HAP-1 (cell line): ENCODE data around the gene HRK.

Experiments
- DNase-seq, 2 experiments: peaks; one replicate each; pipeline ENCODE4 v3.0.0-alpha.2; 2016 to 2020; ENCODE audit warnings: low spot score in 2 of 2
- H3K27me3 ChIP-seq: fragments of 250-450 bp; sonication (Bioruptor Pico); 2 replicates; pipeline ENCODE4 v1.5.1; 2020; ENCODE audit warnings: low read depth, mild to moderate bottlenecking, moderate library complexity
- H3K36me3 ChIP-seq: fragments of 250-450 bp; sonication (Bioruptor Pico); replicated peaks from 2 replicates; pipeline ENCODE4 v1.5.1; 2020; ENCODE audit warnings: mild to moderate bottlenecking
- H3K4me1 ChIP-seq: fragments of 250-450 bp; sonication (Bioruptor Pico); 2 replicates; pipeline ENCODE4 v1.5.1; 2020; ENCODE audit warnings: mild to moderate bottlenecking
- H3K4me3 ChIP-seq: fragments of 250-450 bp; sonication (Bioruptor Pico); 2 replicates; pipeline ENCODE4 v1.5.1; 2020; ENCODE audit warnings: mild to moderate bottlenecking, moderate library complexity
- H3K9me3 ChIP-seq: fragments of 250-450 bp; sonication (Bioruptor Pico); 2 replicates; pipeline ENCODE4 v1.5.1; 2020; ENCODE audit warnings: mild to moderate bottlenecking, moderate library complexity
- in situ Hi-C: fragments of 300-500 bp; cut with MboI; formaldehyde crosslinking; loops from 3 replicates; pipeline ENCODE4 v1.14.3; 2020; ENCODE audit warnings: low sequenced_read_pairs, inconsistent platforms, mixed read lengths

HRK gene

GRCh38 chr12:116874324-116874995, 6.8 kb downstream of the HRK start:
- Histone ChIP-seq H3K27me3 (peaks cover 11% of the 10 kb centered on the region), H3K36me3 (no peaks in the 10 kb centered on the region)

DNA sequence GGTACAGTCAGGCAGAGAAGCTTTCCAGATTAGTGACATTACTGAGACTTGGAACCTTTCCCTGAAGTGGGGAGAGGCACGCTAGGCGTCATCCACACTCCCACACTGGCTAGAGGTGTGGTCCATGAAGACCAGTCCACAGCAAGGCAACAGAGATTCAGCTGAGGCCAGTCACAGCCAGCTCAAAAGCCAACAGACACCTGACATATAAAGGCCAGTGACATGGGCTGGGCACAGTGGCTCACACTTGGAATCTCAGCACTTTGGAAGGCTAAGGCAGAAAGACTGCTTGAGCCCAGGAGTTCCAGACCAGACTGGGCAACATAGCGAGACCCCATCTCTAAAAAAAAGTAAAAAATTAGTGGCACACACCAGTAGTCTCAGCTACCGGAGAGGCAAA, 10.9 kb downstream of the HRK start:
- DNase-seq: no peak

More at GRCh38 chr12:116874324-116874995, 6.8 kb downstream of the HRK start:
- Histone ChIP-seq H3K4me1 (peaks cover 3% of the 10 kb centered on the region), H3K4me3 (no peak overlapping the region), H3K9me3 (no peaks in the 10 kb centered on the region)
- in situ Hi-C loops: no loop called here
- no peak for DNase-seq

GRCh38 chr12:116867523-116867922, 13.7 kb downstream of the HRK start:
- Histone ChIP-seq H3K9me3 (no peaks in the 10 kb centered on the region), H3K36me3 (no peaks in the 10 kb centered on the region), H3K27me3 (no peaks in the 10 kb centered on the region), H3K4me1 (no peaks in the 10 kb centered on the region), H3K4me3 (no peak overlapping the region)
- no peak for DNase-seq
- in situ Hi-C loops: no loop called here

More for the DNA sequence above, 10.9 kb downstream of the HRK start:
- Histone ChIP-seq H3K9me3 (no peaks in the 10 kb centered on the region), H3K4me3 (no peak overlapping the region), H3K27me3 (no peaks in the 10 kb centered on the region), H3K4me1 (no peaks in the 10 kb centered on the region), H3K36me3 (no peaks in the 10 kb centered on the region)
- in situ Hi-C loops: no loop called here

GRCh38 chr12:116864371-116865160, 16.7 kb downstream of the HRK start:
- no peaks in the 10 kb centered on the region for H3K9me3 ChIP-seq
- DNase-seq: no peak
- H3K36me3 ChIP-seq: no peaks in the 10 kb centered on the region
- H3K4me3 ChIP-seq: no peak overlapping the region
- H3K27me3 ChIP-seq: no peaks in the 10 kb centered on the region
- no peaks in the 10 kb centered on the region for H3K4me1 ChIP-seq
- in situ Hi-C loops: no loop called here

DNA sequence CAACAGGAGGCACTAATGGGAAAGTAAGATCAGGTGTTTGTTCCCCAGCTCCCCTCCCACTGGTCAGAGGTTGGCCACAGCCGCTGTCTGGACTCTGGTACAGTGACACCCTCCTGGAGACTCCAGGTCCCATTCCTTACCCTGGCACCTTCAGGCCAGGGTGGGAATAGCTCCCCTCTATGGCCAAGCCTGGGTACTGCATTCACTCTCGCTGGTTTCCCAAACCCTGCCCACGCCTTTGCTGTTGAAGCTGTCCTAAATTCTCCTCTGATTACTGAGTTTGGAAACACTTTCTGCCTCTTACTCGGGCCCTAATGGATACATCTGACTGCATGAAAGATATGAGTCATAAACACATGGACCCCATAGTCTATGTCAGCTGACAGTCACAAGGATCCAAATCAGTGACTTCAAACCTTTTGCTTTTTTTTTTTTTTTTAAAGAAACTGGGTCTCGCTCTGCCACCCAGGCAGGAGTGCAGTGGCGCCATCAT, 17.9 kb downstream of the HRK start:
- Histone ChIP-seq H3K36me3 (no peaks in the 10 kb centered on the region), H3K4me1 (no peaks in the 10 kb centered on the region), H3K4me3 (no peak overlapping the region), H3K9me3 (no peaks in the 10 kb centered on the region), H3K27me3 (0 out of 2 replicates have a peak, but pooled peaks cover 4% of the 10 kb centered on the region)
- in situ Hi-C loops: no loop called here
- DNase-seq: peak in 1 of 2 experiments; percentile 62

GRCh38 chr12:116862167-116862566, 19.1 kb downstream of the HRK start:
- H3K4me3 ChIP-seq: no peak overlapping the region
- 0 out of 2 replicates have a peak, but pooled peaks cover 4% of the 10 kb centered on the region for H3K27me3 ChIP-seq
- H3K36me3 ChIP-seq: no peaks in the 10 kb centered on the region
- in situ Hi-C loops: no loop called here
- DNase-seq: no peak
- no peaks in the 10 kb centered on the region for H3K4me1 ChIP-seq
- H3K9me3 ChIP-seq: no peaks in the 10 kb centered on the region

GRCh38 chr12:116861320-116861719, 19.9 kb downstream of the HRK start:
- H3K9me3 ChIP-seq: no peaks in the 10 kb centered on the region
- H3K36me3 ChIP-seq: no peaks in the 10 kb centered on the region
- H3K27me3 ChIP-seq: 0 out of 2 replicates have a peak, but pooled peaks cover 4% of the 10 kb centered on the region
- H3K4me1 ChIP-seq: no peaks in the 10 kb centered on the region
- DNase-seq: peak in 1 of 2 experiments; percentile 41
- in situ Hi-C loops: no loop called here
- no peak overlapping the region for H3K4me3 ChIP-seq

- in situ Hi-C loops: no loop called here
- no peak overlapping the region for H3K4me3 ChIP-seq
- no peaks in the 10 kb centered on the region for H3K36me3 ChIP-seq
- DNase-seq: no peak
- no peaks in the 10 kb centered on the region for H3K9me3 ChIP-seq
- H3K4me1 ChIP-seq: no peaks in the 10 kb centered on the region
- 0 out of 2 replicates have a peak, but pooled peaks cover 4% of the 10 kb centered on the region for H3K27me3 ChIP-seq
Observed at GRCh38 chr12:116860263-116860662, 21.0 kb downstream of the HRK start.

DNA sequence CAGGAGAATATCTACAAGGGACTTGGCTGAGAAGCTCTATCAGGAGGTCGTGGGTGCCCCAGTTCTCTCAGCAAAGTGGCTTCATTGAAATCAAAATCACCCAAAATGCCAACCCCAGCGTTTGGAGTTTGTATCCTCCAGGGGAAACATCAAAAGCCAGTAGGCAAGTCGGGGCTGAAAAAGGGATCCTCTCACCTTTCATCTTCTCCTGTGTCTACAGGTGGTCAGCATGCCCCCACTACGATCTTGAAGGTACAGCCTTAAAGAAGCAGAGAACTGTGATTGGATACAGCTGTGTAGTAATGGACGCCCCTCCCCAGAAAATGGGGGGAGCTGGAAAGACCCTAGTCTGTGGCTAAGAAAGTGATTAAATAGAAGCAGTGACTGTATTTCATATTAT, 22.2 kb downstream of the HRK start:
- no peaks in the 10 kb centered on the region for H3K9me3 ChIP-seq
- H3K4me3 ChIP-seq: no peak overlapping the region
- 0 out of 2 replicates have a peak, but pooled peaks cover 4% of the 10 kb centered on the region for H3K27me3 ChIP-seq
- H3K36me3 ChIP-seq: no peaks in the 10 kb centered on the region
- in situ Hi-C loops: no loop called here
- no peak for DNase-seq
- no peaks in the 10 kb centered on the region for H3K4me1 ChIP-seq

DNA sequence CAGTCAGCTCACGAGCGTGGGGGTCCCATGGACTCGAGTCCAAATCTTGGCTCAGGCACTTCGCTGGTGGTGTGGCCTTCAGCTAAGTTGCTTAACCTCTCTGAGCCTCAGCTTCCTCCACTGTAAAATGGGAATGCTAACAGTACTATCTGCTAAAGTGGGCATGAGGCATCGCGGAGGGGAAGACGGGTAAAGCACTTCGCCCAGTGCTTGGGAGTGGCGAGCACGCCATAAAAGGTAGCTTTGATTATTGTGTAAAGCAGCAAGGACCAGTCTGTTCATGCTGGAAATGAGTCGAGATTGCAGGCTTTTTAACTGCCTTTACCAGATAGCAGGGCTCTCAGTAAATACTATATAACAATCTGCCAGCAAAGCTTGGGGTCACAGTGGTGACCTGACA, 24.5 kb downstream of the HRK start:
- in situ Hi-C loops: no loop called here
- H3K36me3 ChIP-seq: peaks cover 2% of the 10 kb centered on the region; the same call in 1 of the 2 replicates
- H3K4me3 ChIP-seq: no peak overlapping the region
- H3K9me3 ChIP-seq: no peaks in the 10 kb centered on the region
- 0 out of 2 replicates have a peak, but pooled peaks cover 4% of the 10 kb centered on the region for H3K27me3 ChIP-seq
- DNase-seq: no peak
- no peaks in the 10 kb centered on the region for H3K4me1 ChIP-seq

- Histone ChIP-seq H3K36me3 (peaks cover 2% of the 10 kb centered on the region; the same call in 1 of the 2 replicates), H3K4me3 (no peak overlapping the region), H3K4me1 (no peaks in the 10 kb centered on the region), H3K9me3 (no peaks in the 10 kb centered on the region), H3K27me3 (0 out of 2 replicates have a peak, but pooled peaks cover 4% of the 10 kb centered on the region)
- in situ Hi-C loops: no loop called here
- DNase-seq: peak in 1 of 2 experiments; percentile 31
Observed at GRCh38 chr12:116855744-116856470, 25.3 kb downstream of the HRK start.

DNA sequence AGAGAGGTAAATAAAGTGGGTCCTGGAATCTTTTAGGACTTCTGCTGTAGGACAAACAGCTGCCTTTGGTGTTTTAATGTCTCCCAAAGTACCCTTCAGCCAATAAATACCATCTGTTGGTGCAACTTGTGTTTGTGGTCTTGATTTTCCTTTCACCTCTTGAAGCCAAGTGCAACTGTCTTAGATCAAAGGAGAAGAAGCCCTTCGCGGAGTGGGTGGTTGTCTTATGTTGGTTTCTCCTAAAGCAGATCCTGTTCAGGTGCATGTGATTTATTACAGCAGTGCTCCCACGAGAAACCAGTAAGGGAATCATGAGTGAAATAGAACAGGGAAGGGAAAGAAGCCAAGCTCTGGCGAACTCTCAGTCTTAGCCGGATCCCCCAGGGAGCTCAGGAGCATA, 27.7 kb downstream of the HRK start:
- no peaks in the 10 kb centered on the region for H3K27me3 ChIP-seq
- no peaks in the 10 kb centered on the region for H3K4me1 ChIP-seq
- H3K36me3 ChIP-seq: peaks cover 2% of the 10 kb centered on the region; the same call in 1 of the 2 replicates
- in situ Hi-C loops: no loop called here
- H3K4me3 ChIP-seq: no peak overlapping the region
- DNase-seq: no peak
- no peaks in the 10 kb centered on the region for H3K9me3 ChIP-seq

DNA sequence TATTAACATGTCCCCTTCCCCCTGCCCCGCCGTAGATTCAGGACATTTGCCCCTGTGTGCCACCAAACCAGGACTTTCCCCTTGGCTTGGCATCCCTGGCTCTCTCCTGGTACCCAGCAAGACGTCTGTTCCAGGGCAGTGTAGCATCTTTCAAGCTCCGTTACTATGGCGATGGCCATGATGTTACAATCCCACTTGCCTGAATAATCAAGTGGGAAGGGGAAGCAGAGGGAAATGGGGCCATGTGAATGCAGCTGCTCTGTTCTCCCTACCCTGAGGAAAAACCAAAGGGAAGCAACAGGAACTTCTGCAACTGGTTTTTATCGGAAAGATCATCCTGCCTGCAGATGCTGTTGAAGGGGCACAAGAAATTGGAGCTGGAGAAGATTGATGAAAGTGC, 28.9 kb downstream of the HRK start:
- H3K36me3 ChIP-seq: peaks cover 2% of the 10 kb centered on the region; the same call in 1 of the 2 replicates
- H3K9me3 ChIP-seq: no peaks in the 10 kb centered on the region
- in situ Hi-C loops: no loop called here
- H3K27me3 ChIP-seq: no peaks in the 10 kb centered on the region
- H3K4me3 ChIP-seq: no peak overlapping the region
- no peaks in the 10 kb centered on the region for H3K4me1 ChIP-seq
- no peak for DNase-seq
